Measurements from ENCODE around the gene CTNNA2. TPM values are rescaled to one million over a fixed set of nuclear protein-coding genes. Genes with fewer than 3 reads are reported as not detected.

Gene CTNNA2
- polyA plus RNA-seq, 1 of the 3 experiments (the other 2 are of a cell fraction) = 0.30 TPM

DNA sequence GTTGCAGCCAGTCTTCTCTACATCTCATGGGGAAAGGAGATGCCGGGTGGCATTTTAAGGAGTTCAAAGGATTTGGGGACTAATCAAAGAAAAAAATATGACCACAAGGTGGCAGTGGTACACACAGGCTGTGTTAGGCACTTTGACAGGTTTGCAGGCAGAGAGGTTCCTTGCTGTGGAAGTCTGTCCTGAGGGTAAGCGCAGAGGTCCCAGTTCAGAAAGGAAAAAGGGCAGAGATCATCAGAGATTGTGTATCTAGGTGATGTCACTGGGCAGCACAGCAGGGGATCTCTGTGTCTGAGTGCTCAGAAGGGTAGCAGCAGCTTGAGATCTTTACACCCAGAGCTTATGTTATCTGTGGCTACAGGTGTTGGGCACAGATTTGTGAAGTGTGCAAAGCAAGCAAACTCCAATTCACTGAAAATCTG is 560.3 kb downstream of the CTNNA2 start:
- Histone ChIP-seq H3K36me3 (replicated peaks in 1 of 2; ENCODE audit: control insufficient read depth in 1 of 2, insufficient read depth in 2 of 2, low read length in 1 of 2) (no peaks in the 10 kb centered on the region), H3K4me1 (ENCODE audit: control insufficient read depth in 1 of 2, insufficient read depth in 2 of 2, low read depth in 1 of 2, low read length in 1 of 2) (peaks cover 0 to 4% of the 10 kb centered on the region in 2 experiments; a peak in 1 of 4 replicates), H3K4me3 (ENCODE audit: low read depth in 2 of 2, low read length in 1 of 2) (no peak overlapping the region; a peak in 1 of 4 replicates), H3F3A (replicated peaks; ENCODE audit: insufficient read depth) (no peaks in the 10 kb centered on the region), H4K20me1 (ENCODE audit: insufficient read depth) (no peaks in the 10 kb centered on the region), H3K9me3 (no peaks in the 10 kb centered on the region), H3K9ac (no peak overlapping the region), H3K27me3 (ENCODE audit: insufficient read depth) (no peaks in the 10 kb centered on the region; the same call in 1 of the 2 replicates), H3K79me2 (ENCODE audit: insufficient read depth) (no peaks in the 10 kb centered on the region), H3K4me2 (no peak overlapping the region), H2AFZ (ENCODE audit: low read depth) (no peak overlapping the region), H3K9me2 (no peaks in the 10 kb centered on the region), H3K27ac (ENCODE audit: low read depth in 2 of 2, low read length in 1 of 2) (no peak overlapping the region; a peak in 1 of 4 replicates)
- 10% methylated on average over 2 of the region's 2 CpGs for WGBS (ENCODE audit: low lambda C conversion rate)
- ChIA-PET POLR2A (interaction anchor here (0.7 kb wide), 1 partner anchor 104 kb away, joined by 3 read pairs; no protein-coding TSS in a partner anchor), CTCF (interaction anchor here (0.6 to 4.0 kb wide), 38 partner anchors 9 to 429 kb away, joined by 3 to 22 read pairs (median 4); partner anchors contain the start of gene LRRTM1)
- DNase-seq = peak; percentile 61
- TF ChIP-seq RFX5 (IDR thresholded peaks at IDR 0.05; ENCODE audit: low read length) = 0 out of 2 replicates have a peak, but pooled peaks have one; percentile 28
- no peak for TF ChIP-seq TEAD4 (IDR thresholded peaks at IDR 0.05; ENCODE audit: borderline replicate concordance, insufficient read depth)
- peak; percentile 75 for TF ChIP-seq SMC3 (IDR thresholded peaks at IDR 0.05; ENCODE audit: low read depth, low read length)
- TF ChIP-seq, protein P1, sequence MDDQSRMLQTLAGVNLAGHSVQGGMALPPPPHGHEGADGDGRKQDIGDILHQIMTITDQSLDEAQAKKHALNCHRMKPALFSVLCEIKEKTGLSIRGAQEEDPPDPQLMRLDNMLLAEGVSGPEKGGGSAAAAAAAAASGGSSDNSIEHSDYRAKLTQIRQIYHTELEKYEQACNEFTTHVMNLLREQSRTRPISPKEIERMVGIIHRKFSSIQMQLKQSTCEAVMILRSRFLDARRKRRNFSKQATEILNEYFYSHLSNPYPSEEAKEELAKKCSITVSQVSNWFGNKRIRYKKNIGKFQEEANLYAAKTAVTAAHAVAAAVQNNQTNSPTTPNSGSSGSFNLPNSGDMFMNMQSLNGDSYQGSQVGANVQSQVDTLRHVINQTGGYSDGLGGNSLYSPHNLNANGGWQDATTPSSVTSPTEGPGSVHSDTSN (IDR thresholded peaks at IDR 0.05) = no peak
- TF ChIP-seq FOSL2 (IDR thresholded peaks at IDR 0.05; ENCODE audit: borderline replicate concordance, low read depth) = no peak
- TF ChIP-seq, protein P2, sequence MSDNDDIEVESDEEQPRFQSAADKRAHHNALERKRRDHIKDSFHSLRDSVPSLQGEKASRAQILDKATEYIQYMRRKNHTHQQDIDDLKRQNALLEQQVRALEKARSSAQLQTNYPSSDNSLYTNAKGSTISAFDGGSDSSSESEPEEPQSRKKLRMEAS (IDR thresholded peaks at IDR 0.05; ENCODE audit: low read depth) = no peak
- TF ChIP-seq, protein P3, sequence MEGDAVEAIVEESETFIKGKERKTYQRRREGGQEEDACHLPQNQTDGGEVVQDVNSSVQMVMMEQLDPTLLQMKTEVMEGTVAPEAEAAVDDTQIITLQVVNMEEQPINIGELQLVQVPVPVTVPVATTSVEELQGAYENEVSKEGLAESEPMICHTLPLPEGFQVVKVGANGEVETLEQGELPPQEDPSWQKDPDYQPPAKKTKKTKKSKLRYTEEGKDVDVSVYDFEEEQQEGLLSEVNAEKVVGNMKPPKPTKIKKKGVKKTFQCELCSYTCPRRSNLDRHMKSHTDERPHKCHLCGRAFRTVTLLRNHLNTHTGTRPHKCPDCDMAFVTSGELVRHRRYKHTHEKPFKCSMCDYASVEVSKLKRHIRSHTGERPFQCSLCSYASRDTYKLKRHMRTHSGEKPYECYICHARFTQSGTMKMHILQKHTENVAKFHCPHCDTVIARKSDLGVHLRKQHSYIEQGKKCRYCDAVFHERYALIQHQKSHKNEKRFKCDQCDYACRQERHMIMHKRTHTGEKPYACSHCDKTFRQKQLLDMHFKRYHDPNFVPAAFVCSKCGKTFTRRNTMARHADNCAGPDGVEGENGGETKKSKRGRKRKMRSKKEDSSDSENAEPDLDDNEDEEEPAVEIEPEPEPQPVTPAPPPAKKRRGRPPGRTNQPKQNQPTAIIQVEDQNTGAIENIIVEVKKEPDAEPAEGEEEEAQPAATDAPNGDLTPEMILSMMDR (IDR thresholded peaks at IDR 0.05) = peak; percentile 74
- no peak for TF ChIP-seq JUND (IDR thresholded peaks at IDR 0.05)
- TF ChIP-seq GABPA (IDR thresholded peaks at IDR 0.05; ENCODE audit: low read depth) = no peak
- TF ChIP-seq ELF1 (IDR thresholded peaks at IDR 0.05) = no peak
- TF ChIP-seq GATA2 (CRISPR knock-in tag; IDR thresholded peaks at IDR 0.05) = peak; percentile 27; the same call in 1 of the 2 replicates
- TF ChIP-seq TCF12 (IDR thresholded peaks at IDR 0.05) = no peak
- TF ChIP-seq MXI1 (IDR thresholded peaks at IDR 0.05; ENCODE audit: low read depth, low read length) = 0 out of 2 replicates have a peak, but pooled peaks have one; percentile 49
- TF ChIP-seq RAD21 (IDR thresholded peaks at IDR 0.05; ENCODE audit: low read length) = peak; percentile 85
- TF ChIP-seq, protein P4, sequence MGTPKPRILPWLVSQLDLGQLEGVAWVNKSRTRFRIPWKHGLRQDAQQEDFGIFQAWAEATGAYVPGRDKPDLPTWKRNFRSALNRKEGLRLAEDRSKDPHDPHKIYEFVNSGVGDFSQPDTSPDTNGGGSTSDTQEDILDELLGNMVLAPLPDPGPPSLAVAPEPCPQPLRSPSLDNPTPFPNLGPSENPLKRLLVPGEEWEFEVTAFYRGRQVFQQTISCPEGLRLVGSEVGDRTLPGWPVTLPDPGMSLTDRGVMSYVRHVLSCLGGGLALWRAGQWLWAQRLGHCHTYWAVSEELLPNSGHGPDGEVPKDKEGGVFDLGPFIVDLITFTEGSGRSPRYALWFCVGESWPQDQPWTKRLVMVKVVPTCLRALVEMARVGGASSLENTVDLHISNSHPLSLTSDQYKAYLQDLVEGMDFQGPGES (IDR thresholded peaks at IDR 0.05; ENCODE audit: low read depth, low read length) = no peak

Data from SK-N-SH (cell line).